Colon (tissue), 2 donors: ENCODE measurements around the gene SSB.
"Not testable (repeated sequence)": the region's sequence is repeated elsewhere in the genome, so short reads cannot be mapped to it uniquely, and the experiment has no call there.

Source experiments
- FAIRE-seq: peaks from 2 replicates; lab custom pipeline; 2012; peaks lifted over from hg19 to GRCh38; lab: Jason Lieb, UNC
- donor health status: control.
- donor health status: control.

SSB gene

DNA sequence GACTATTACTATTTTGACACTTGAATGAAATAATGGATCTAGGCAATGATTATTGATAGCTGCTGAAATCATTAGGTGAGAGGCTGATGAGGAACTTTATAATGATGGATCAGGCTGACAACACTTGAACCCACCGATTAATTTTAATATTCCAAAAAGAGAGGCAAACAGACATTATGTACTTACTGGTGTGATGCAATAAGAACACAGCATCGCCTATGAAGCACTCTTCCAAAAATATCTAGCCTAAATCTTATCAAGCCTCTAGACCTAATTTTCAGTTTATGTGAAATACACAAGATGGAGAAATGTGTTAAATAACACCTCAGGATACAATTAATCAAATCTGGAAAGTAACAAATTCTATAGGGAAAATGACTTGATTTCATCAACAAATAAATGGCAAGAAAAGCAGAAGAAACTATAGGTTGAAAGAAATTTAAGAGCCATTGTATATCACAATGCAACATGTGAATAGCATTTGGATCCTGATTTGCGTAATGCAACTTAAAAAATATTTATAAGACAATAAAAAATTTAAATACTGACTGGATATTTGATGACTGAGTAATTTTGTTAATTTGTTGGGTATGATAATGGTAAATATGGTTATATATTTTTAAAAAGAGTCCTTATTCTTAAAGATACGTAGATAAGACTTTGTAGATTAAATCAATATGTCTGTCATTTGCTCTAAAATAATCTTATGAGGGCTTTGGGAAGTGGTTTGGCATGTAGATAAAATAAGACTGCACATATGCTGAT, 17.2 kb upstream of the SSB start:
- FAIRE-seq: no peak

DNA sequence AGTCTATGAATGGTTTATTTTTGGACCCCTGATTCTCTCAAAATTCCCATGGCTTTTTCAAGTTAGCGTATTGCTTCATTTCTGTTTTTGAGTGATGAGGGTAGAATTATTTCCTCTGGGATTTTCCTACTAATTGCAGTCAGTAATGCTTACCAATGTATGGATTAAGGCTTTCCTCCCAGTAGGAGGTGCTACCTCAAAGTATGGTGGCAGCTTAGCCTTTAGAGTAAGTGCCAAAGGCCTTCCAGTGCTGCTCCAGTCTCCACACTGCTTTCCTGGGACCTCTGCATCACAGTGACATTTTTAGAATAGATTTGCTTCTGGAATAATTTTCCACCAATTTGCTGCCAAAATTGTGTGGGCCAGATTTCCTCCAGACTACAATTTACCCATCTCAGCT, 16.2 kb upstream of the SSB start:
- FAIRE-seq: no peak

DNA sequence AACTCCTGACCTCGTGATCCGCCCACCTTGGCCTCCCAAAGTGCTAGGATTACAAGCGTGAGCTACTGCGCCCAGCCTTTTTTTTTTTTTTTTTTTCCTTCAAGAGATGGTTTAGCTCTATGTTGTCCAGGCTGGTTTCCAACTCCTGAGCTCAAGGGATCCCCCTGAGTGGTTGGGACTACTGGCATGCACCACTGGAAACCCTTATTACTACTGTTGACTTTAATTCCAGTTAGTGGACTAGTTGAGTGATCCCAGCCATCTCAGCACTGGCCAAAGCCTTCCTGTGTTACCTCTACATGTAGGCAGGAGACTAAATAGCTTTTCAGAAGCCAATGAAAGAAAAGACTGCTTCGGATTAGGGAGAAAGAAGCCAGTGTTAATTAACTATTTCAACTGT, 8.1 kb upstream of the SSB start:
- FAIRE-seq: no peak

DNA sequence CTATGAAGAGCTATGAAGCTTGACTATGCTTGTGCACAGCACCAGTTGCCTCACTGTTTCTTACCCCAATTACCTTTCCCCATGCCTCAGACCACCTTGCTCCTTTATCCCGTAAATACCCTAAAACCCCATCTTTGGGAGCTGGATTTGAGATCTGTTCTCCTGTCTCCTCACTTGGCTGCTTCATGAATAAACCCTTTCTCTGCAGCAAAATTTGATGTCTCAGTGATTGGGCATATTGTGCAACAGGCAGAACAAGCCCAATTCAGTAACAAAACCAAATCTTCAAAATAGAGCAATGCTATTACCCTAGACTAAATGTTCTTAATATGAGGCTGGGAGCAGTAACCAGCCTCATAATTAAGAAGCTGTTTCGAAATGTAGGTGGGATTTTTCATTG, 3.5 kb upstream of the SSB start:
- no peak for FAIRE-seq

DNA sequence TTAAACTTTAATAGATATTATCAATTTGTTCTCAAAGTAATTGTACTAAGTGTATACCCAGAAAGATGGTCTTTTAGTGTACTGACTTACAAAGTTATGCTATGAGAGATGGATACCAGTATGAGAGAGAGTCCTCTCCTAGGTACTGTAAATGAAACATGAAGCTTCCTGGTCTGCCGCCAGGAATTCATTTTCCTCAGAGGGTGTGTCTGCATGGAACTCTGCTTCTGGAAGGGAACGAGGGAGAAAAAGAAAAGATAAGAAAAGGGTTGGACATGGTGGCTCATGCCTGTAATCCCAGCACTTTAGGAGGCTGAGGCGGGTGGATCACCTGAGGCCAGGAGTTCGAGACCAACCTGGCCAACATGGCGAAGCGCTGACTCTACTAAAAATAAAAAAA, 2.2 kb upstream of the SSB start:
- FAIRE-seq: no peak

DNA sequence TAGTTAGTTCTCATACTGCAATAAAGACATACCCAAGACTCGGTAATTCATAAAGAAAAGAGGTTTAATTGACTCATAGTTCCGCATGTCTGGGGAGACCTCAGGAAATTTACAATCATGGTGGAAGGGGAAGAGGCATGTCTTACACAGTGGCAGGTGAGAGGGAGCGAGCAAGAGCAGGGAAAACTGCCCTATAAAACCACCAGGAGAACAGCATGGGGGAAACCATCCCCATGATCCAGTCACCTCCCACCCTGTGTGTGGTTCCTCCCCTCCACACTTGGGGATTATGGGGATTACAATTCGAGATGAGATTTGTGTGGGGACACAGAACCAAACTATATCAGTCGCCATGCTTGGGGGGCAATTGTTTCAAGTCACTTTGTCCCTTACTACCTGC, 1.1 kb upstream of the SSB start:
- FAIRE-seq: no peak

DNA sequence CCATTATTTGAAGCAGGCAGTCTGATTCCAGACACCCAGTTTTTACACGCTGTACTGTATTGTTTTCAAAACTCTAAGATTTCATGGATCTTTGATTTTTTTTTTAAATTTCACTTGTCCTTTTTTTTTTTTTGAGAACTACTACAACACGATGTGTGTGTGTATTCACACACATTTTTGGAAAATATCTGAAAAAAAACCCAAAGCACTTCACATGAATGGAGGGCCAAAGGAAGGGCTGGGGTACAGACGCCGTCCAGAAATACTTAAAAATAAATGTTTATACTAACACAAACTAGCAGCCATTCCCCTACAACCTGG, 314 bp upstream of the SSB start:
- FAIRE-seq: no peak

DNA sequence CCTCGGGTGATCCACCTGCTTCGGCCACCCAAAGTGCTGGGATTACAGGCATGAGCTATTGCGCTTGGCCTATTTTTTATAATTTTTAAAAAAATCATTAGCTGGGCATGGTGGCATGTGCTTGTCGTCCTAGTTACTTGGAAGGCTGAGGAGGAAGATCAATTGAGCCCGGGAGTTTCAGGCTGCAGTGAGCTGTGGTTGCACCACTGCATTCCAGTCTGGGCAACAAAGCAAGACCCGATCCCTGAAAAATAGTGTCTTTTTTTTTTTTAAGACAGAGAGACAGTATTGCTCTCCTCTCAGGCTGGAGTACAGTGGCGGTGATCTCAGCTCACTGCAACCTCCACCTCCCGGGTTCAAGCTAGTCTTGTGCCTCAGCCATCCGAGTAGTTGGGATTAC, 4.8 kb downstream of the SSB start:
- FAIRE-seq: no peak

DNA sequence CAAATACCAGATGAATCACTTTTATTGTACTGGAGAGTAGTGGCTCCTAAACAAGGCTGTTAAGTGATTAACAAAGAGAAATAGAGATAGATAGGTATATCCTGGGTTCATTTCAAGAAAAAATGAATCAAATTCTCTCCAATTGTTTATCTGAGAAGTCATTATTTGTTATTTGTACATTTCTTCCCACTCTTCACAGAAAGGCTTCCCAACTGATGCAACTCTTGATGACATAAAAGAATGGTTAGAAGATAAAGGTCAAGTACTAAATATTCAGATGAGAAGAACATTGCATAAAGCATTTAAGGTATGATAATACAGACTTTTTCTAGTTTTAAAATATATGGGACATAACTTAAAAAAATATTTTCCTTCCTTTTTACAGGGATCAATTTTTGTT, 7.9 kb downstream of the SSB start:
- FAIRE-seq: no peak

DNA sequence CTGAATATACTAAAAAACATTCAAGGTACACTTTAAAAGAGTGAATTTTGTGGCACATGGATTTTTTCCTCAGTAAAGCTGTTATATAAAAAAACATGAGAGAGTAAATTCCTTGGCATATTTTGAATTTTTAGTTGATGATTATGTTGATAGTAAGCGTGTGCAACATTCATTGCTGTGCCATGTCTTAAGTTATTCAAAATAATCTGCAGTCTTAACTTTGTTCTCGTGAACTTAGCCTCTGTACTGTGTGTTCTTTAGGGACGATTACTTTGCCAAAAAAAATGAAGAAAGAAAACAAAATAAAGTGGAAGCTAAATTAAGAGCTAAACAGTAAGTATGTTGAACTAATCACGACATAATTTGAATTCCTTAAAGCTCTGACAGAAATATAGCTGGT, 9.6 kb downstream of the SSB start:
- FAIRE-seq: no peak

DNA sequence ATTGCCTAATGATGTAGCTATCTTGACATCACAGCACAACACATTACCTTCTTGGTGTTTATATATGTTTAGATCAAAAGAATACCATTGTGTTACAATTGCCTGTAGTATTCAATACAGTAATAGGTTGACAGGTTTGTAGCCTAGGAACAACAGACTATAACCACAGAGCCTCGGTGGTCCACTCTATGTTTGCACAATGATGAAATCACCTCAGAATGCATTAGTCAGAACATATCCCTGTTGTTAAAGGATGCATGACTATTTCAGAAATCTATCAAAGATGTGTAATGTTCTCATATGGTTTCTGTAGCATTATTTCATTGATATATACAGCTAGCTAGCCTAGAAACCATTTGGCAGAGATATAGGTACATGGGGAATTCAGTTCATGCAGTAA, 17.2 kb downstream of the SSB start:
- FAIRE-seq: no peak

DNA sequence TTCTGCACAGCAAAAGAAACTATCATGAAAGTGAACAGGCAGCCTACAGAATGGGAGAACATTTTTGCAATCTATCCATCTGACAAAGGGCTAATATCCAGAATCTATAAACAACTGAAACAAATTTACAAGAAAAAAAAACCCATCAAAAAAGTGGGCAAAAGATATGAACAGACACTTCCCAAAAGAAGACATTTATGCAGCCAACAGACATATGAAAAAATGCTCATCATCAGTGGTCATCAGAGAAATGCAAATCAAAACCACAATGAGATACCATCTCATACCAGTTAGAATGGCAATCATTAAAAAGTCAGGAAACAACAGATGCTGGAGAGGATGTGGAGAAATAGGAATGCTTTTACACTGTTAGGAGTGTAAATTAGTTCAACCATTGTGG, 18.3 kb downstream of the SSB start:
- FAIRE-seq: not testable (repeated sequence)

DNA sequence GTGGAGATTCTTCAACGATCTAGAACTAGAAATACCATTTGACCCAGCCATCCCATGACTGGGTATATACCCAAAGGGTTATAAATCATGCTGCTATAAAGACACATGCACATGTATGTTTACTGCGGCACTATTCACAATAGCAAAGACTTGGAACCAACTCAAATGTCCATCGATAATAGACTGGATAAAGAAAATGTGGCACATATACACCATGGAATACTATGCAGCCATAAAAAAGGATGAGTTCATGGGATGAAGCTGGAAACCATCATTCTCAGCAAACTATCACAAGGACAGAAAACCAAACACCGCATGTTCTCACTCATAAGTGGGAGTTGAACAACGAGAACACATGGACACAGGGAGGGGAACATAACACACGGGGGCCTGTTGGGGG, 18.7 kb downstream of the SSB start:
- FAIRE-seq: not testable (repeated sequence)

DNA sequence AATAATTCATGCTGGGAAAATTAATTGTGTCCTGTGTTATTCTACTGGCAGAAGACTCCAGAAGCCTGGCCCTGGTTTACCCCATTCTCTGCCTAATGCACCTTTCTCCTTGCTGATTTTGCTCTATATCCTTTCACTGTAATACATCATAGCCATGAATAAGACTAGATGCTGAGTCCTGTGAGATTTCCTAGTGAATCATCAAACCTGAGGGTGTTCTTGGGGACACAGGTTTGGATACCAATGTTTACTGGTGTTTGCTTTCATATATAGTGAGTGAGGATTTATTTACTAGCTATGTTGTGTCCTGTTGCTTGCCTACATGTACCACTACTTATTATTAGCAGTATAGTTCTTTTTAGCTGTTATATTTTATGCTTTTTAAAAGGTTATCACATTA, 19.6 kb downstream of the SSB start:
- no peak for FAIRE-seq

DNA sequence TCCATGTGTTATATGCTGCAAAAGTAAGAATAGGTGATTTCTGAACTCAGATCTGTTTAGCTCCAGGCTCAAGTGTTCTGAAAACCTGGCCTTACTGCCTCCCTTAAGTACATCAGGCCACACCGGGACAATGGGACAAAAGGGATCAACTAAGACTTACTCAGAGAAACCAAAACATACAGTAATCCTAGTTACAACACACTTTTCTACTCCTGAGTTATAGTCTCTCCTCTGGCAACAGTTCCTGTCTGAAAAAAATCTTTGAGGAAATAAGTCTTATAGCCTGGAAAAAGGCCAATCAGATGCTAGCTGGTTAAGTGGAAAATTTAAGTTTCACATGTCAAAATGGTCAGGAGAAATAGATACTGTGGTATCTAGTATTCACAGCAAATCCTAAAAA, 20.4 kb downstream of the SSB start:
- FAIRE-seq: no peak

DNA sequence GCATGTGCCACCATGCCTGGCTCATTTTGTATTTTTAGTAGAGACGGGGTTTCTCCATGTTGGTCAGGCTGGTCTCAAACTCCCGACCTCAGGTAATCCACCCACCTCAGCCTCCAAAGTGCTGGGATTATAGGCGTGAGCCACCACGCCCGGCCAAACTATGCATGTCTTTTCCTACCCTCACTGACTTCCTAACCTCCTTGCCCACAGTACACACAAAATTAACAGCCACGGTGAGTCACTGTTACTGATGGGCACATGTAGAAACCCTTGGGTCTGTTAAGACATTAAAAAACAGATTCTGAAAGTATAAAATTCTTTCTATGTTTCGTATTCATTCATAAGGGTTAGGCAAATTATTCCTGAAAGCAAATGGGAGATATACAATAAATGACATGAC, 21.4 kb downstream of the SSB start:
- not testable (repeated sequence) for FAIRE-seq

DNA sequence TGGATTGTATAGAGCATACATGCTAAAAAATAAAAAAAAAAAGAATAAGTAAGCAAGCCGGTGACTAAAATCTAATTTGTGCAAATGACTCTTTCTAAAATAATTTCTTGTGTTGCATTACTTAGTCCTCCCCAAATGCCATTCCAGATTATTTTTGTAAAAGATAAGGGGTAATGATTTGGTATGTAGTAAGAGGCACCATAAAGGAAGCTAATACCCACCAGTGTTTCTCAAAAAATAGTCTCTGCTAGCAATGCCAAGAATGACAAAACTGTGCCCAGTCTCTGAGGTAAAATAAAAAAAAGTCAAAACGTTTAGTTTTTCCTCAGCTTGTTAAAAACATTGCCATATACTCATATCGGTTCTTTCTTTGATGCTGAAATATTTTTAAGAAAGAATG, 23.4 kb downstream of the SSB start:
- FAIRE-seq: no peak

DNA sequence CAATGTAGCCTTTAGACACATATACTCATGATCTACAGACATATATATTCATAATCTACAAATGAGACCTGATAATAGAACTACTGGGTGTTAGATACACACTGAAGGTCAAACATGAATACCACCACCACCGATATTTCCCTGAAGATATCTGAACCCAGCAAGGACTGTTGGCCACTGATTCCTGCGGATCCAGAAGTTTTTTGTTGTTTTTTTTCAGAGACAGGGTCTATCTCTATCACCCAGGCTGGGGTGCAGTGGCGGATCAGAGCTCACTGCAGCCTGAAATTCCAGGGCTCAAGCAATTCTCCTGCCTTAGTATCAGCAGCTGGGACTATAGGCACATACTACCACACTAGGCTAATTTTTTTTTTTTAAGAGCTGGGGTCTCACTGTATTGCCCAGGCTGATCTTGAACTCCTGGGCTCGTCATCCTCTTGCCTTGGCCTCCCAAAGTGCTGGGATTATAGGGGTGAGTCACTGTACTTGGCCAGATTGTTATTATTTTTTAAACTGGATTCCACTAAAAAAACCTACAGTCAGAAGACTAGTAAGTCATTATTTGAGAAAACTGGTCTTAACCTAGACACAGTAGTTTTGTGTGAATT, 24.2 kb downstream of the SSB start:
- FAIRE-seq: no peak

DNA sequence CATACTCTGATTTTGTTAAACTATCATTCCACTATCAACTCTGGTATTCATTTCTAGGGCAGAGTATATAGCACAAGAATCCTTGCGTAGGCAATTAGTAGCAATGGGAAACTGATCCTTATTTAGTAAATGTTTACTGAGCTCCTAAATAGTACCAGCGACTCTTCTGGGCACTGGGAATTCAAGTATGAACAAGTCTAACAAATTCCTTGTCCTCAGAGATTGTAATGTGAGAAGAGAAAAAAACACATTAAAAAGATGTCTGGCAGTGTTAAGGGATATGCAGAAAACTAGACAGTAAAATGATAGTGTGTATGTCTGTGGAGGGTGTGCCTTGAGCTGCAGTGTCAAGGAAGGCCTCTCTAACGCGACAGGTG, 25.3 kb downstream of the SSB start:
- FAIRE-seq: no peak

DNA sequence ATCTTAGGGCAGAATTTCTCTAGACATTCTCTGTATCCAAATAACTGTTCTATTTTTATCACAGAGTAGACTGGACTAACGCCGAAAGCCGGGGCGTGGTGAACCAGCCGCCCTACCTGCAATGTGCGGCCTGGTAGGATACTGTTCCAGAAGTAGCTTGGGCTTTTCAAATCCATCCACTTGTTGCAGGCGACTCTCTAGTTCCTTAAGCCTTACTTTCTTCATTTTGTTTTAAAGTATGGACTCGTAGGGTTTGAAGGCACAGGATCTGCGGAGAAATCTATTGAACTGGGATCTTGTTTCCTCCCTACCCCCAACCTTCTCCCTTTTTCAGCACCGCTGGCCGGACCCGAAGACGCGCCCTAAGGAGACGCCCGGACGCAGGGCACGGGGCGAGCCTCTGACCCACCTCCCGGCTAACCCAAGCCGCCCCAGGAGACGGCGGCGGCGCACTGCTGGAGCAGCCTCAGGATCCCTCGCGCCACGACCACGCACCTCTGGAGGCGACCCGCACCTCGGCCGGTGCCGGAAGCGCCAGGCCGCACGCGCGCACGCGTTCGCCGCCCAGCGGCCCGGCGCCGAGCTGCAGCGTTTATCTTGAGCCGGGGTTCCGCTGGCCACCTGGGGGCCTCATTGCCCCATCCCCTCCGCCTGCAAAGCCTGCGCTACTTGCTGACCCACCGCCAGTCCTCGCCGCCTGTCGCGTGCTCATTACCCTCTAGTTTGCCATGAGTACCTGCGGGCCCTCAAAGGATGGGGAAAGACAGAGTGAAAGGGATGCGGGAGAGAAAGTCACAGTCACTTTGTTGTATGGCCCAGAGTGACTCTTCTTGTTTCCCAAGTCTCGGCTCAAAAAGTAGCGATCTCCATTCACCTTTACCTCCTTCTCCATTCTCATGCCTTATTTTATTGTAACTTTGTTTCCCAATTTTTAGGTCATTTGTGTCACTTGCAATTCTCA, 26.0 kb downstream of the SSB start, which contains the start of gene METTL5:
Gene METTL5, minus strand, starts transcription at position 533 of the 961 bp plus-strand sequence. Its CDS starts 308 bp downstream, at position 225.
- FAIRE-seq: no peak

DNA sequence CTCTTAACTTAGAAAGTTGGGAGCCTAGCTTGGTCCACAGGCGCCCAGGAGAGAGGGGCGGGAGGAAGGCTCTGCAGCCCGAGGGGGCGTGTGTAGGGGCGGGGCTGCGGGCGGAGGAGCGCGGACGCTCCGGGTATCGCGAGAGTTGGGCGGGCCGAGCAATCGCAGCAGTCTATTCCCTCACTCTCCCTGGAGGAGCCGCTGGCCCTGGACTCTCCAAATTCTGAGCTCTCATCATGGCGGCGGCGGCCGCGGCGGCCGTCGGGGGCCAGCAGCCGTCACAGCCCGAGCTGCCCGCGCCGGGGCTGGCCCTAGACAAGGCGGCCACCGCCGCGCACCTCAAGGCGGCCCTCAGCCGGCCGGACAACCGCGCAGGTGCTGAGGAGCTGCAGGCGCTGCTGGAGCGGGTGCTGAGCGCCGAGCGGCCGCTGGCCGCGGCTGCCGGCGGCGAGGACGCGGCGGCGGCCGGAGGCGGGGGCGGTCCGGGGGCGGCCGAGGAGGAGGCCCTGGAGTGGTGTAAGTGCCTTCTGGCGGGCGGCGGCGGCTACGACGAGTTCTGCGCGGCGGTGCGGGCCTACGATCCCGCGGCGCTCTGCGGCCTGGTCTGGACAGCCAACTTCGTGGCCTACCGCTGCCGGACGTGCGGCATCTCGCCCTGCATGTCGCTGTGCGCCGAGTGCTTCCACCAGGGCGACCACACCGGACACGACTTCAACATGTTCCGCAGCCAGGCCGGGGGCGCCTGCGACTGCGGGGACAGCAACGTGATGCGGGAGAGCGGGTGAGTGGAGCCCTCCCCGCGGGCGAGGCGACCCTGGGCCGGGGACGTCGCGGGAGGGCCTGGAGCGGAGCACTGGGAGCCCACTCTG, 28.8 kb downstream of the SSB start, which contains the start of gene UBR3:
Gene UBR3, plus strand, starts transcription at position 183 of the 869 bp plus-strand sequence. Its CDS starts 54 bp downstream, at position 237.
- FAIRE-seq: no peak
